Renal pelvis (tissue), 4 donors: Measurements from ENCODE around the gene MCAM. TPM values are rescaled to one million over a fixed set of nuclear protein-coding genes. Genes with fewer than 3 reads are reported as not detected.

Experiments
- DNase-seq: peaks from one replicate; pipeline ENCODE4 v3.0.0-alpha.2; 2013
- polyA plus RNA-seq, 3 donors: library from polyadenylated mRNA; unstranded; fragments of 120-200 nt; gene quantifications; one replicate each; pipeline ENCODE4 v1.2.1, GENCODE V29; 2013; ENCODE audit not compliant: insufficient read length in 3 of 3

The MCAM gene
- polyA plus RNA-seq, 3 donors, result 49.4 to 55.0 (median 52.8) TPM

- DNase-seq, result no peak
Observed at GRCh38 chr11:119347940-119348605, 31.1 kb upstream of the MCAM start.

- DNase-seq, result no peak
Observed at GRCh38 chr11:119347242-119347641, 30.3 kb upstream of the MCAM start.

DNA sequence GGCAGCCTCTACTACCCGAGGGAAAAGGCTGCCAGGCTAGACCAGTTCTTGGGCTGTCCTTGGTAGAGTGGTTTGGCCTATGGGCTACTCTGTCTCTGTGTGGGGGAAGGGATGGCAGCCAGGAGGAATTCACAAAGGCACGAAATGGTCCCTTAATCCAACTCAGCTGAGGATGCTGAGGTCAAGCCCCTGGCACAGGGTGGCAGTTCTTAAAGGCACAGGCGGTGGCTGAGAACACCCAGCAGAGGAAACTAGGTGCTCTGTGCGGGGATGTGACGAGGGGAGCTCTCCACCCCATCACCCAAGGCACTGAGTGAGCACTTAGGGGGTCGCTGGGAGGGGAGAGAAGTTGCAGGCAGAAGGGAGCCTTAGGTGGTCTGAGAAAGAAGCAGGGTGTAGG is 29.7 kb upstream of the MCAM start, which contains the start of gene MFRP:
TSS of gene MFRP (minus strand) at position 101 of the 400 bp plus-strand sequence. CDS start 192 bp downstream, outside the sequence.
- no peak for DNase-seq

- no peak for DNase-seq
Observed at GRCh38 chr11:119345685-119346084, 28.8 kb upstream of the MCAM start.

DNA sequence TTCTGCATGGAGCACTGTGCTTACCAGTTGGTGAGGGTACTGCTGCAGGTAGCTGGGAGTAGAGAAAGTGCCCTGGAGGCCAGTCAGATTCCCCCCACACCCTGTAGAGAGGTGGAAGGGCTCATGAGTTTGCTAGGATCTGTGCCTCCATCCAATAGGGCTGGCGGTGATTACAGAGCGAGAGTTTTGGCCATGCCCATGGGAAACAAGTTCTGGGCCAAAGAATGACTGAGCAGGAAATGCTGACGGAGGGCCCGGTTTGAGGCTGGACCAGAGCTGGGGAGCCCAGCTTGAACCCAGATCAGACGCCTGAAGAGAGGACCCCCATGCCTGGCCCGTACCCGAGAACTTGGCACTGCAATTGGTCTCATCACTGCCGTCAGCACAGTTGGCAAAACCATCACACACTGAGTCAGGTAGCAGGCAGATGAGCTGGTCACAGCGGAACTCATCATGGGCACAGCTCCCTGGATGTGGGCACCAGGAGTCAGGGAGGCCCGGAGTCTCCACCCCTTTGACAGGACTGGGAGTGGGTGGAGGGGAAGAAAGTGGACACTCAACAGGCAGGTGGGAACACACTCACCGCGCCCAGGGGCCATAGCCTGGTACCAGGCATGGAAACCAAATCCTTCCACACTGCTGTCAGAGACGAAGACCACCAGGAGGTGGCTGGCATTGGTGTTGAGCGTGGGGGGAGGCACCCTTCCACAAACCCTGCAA is 27.5 kb upstream of the MCAM start:
- DNase-seq, result no peak

- DNase-seq, result no peak
Observed at GRCh38 chr11:119343726-119344125, 26.8 kb upstream of the MCAM start.

DNA sequence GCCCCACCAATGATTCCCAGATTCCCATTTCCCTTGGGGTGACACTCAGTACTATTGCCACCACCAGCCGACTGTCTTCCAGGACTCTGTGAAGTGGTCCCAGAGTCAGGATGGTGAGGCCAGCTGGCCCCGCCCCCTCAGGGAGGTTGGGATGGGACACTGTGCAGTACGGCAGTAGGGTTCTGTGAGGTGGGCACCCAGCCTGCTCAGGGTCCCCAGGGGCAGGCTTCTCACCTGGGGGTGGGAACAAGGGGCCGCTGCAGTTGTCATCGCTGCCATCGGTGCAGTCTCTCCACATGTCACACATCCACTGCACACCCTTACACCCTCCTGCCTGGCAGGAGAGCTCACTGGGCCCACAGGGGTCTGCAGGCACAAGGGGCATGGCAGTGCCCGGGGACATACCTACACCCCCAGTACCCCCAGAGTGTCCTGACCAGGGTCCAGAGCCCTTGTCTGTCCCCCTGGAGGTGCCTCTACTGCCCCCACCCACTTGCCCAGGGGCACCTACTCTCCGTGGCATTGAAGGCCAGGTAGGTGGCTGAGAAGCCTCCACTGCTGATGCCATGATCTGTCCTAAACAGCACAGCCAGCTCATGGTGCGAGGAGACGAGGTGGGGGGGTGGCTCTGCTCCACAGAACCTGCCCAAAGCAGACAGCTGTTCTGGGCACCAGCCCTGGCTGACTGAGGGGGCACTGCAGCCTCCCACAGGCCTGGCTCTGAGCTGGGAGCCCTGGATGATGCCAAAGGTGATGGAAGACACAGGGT is 25.6 kb upstream of the MCAM start:
- no peak for DNase-seq

DNA sequence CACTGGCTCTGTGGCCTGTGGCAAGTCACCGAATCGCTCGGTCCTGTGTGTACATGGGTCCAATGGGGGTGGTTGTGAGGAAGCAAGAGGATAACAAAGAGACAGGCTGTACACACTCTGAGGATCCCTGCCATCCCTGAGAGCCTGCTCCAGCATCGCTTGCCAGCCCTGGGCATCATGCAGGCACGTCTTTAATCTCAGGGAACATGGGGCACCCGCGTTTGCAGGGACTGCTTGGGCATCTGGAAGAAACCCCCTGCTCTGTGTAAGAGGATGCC is 25.0 kb upstream of the MCAM start:
- DNase-seq, result no peak

DNA sequence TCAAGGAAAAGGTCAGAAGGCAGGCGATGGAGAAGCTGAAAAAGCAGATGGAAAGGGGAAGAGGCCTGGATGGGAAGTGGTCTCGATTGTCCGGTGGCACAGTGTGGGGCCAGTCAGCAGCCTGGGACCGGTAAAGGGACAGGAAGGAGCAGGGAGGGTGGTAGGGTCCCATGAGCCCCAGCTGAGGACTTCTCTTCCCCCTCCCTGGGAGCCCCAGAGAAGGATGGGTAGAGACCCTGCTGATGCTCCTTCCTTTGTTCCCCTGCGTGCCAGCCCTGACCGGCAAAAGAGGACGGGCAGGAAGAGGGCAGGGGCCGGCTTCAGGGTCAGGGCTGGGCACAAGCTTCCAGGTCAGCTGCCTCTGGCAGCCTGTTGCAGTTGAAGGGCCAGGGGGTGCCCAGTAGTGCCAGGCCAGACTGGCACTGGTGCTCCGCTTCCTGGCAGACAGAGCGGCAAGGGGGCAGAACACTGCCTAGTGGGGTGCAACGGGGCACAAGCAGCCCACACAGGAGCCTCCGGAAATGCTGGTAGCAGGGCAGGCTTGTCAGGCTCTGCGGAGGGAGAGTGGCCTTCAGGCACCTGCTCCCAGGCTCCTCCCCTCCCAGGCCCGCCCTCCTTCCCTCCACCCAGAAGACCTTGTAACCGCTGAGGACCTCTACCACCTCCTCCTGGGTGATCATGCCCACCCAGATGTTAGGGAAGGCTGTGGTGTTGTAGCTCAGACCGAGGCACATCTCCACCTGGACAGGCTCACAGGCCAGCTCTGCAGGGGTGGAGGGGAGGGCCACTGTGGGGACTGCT is 24.5 kb upstream of the MCAM start:
- DNase-seq, result no peak

GRCh38 chr11:119340335-119341221 is 23.6 kb upstream of the MCAM start, which contains the start of gene C1QTNF5:
Gene C1QTNF5 (minus strand): TSS chr11:119340883. CDS start chr11:119340397, 486 bp downstream.
- peak; percentile 82 for DNase-seq

GRCh38 chr11:119339589-119340334 is 22.8 kb upstream of the MCAM start:
- no peak for DNase-seq

- DNase-seq, result no peak
Observed at GRCh38 chr11:119338965-119339588, 22.1 kb upstream of the MCAM start.

DNA sequence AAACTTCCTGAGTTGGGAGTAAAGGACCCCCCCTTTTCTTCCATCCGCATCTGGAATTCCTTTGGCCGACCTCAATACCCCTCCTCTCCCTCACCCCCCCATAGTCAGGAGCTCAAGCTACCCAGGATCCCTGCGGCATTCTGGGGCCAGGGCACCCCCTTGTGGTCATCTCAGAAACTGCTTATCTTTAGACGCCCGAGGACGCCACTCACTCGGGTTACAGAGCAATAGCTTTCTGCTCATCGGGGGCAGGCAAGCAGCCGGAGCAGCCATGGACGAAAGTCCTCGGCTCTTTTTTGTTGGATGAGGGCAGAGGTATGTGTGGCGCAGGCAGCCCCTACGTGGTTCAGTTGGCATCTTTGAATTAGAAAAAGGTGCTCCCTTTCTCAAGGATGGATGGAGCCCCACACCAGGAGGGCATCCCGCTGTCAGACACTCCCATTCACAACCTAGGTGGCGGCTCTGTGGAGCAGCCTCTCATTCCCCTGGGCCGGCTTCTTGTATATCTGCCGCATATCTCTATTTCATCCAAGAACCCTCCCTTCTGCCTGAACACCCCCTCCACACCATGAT is 21.5 kb upstream of the MCAM start:
- DNase-seq, result peak; percentile 84

GRCh38 chr11:119337581-119338317 is 20.8 kb upstream of the MCAM start:
- DNase-seq, result no peak

DNA sequence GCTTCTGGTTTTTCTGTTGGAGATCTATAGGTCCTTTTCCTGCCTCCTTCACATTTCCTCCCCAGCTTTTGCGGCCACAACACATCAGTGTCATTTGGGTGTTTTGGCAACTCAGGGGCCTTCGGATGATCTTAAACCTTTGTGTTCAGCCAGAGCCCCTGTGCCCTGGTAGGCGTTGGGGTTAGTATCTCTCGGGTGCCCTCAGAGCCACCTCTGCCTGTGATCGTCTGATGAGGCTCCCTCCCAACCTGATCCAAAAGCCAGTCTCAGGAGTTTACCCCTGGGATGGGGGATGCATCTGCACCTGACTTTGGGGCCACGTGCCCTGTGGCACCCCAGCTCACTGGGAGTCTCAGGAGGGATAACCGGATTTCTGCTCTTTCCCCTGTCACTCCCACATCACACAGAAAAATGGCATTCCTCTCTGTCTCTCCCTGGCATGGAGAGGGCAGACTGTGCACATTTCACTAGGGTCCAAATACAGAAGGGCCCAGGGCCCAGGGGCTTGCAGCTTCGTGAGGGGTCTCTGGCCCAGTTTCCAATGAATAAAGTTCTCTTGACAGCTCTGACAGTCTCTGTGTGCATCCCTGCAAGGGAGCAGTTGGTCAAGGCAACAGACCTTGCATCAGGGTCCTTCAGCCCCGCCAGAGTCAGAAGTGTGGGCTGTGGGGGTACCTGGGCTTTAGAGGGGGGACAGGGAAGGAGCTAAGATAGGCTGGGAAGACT is 20.0 kb upstream of the MCAM start:
- DNase-seq, result no peak

DNA sequence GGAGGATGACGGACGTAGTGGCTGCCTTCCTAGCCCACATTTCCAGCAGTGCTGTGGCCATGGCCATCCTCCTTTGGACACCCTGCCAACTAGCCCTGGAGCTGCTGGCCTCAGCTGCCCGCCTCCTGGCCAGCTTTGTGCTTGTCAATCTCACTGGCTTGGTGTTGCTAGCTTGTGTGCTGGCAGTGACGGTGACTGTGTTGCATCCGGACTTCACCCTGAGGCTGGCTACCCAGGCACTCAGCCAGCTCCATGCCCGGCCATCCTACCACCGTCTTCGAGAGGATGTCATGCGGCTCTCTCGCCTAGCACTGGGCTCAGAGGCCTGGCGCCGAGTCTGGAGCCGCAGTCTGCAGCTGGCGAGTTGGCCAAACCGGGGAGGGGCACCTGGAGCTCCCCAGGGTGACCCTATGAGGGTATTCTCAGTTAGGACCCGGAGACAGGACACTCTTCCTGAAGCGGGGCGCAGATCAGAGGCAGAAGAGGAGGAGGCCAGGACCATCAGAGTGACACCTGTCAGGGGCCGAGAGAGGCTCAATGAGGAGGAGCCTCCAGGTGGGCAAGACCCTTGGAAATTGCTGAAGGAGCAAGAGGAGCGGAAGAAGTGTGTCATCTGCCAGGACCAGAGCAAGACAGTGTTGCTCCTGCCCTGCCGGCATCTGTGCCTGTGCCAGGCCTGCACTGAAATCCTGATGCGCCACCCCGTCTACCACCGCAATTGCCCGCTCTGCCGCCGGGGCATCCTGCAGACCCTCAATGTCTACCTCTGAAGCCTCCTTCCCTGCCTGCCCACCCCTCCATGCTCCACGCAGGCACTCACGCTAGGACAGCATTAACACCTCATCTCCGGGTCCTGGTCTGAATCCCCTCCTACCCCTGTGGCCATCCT is 19.0 kb upstream of the MCAM start:
- DNase-seq, result no peak
